Stomach (tissue), 4 donors: ENCODE results near the gene IL20RA.

Source experiments
- EP300 ChIP-seq: sonication (generic); formaldehyde crosslinking; IDR thresholded peaks from one replicate; pipeline ENCODE4 v1.6.1; 2017; ENCODE audit warnings: antibody characterized with exemption
- POLR2A ChIP-seq, 4 donors: fragments of 450-650 bp; IDR thresholded peaks; one replicate each; pipeline ENCODE4 v1.6.1; 2016; ENCODE audit warnings: antibody characterized with exemption in 4 of 4, control low read depth in 2 of 4, mild to moderate bottlenecking in 1 of 4, moderate library complexity in 1 of 4
- POLR2AphosphoS5 ChIP-seq, 3 donors: sonication (generic); formaldehyde crosslinking; IDR thresholded peaks; one replicate each; pipeline ENCODE4 v1.6.1; 2016; ENCODE audit warnings: antibody characterized with exemption in 3 of 3
- TF ChIP-seq, protein P1 (sequence below), 7 experiments: fragments of 450-650 bp in 4 of 7; fragments of 200-600 bp in 3 of 7; sonication (generic) in 3 of 7; IDR thresholded peaks; one replicate each; pipeline ENCODE4 v1.5.1; 2016 to 2019; ENCODE audit warnings: antibody characterized with exemption in 7 of 7, control low read depth in 2 of 7, mild to moderate bottlenecking in 1 of 7

DNA sequence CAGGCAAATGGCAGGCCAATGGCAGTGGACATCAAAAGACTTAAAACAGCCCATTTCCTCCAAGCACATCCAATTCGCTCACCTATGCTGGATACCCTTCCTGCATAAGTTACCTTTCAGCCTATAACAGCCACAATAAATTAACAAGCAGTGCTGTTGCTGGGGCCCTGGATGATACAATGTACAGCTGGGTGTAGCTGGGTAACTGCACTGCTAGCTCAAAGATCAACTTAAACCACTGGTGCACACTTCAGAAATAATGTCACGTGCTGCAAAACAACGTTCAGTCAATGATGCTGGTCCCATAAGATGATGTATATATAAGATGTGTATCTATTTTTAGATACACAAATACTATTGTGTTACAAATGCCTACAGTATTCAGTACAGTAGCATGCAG is 13.6 kb downstream of the IL20RA start:
- TF ChIP-seq, protein P1, sequence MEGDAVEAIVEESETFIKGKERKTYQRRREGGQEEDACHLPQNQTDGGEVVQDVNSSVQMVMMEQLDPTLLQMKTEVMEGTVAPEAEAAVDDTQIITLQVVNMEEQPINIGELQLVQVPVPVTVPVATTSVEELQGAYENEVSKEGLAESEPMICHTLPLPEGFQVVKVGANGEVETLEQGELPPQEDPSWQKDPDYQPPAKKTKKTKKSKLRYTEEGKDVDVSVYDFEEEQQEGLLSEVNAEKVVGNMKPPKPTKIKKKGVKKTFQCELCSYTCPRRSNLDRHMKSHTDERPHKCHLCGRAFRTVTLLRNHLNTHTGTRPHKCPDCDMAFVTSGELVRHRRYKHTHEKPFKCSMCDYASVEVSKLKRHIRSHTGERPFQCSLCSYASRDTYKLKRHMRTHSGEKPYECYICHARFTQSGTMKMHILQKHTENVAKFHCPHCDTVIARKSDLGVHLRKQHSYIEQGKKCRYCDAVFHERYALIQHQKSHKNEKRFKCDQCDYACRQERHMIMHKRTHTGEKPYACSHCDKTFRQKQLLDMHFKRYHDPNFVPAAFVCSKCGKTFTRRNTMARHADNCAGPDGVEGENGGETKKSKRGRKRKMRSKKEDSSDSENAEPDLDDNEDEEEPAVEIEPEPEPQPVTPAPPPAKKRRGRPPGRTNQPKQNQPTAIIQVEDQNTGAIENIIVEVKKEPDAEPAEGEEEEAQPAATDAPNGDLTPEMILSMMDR (IDR thresholded peaks at IDR 0.05), result no peak
- TF ChIP-seq POLR2AphosphoS5 (IDR thresholded peaks at IDR 0.05) (no peak), POLR2A (IDR thresholded peaks at IDR 0.05) (no peak), EP300 (no peak)
